HG02588 (cell line): ENCODE measurements around the gene UBE2E1.

Source experiments
- ATAC-seq: cut with Tn5 transposase; IDR thresholded peaks from one replicate; pipeline ENCODE4 v1.9.1; 2021; ENCODE audit warnings: mild to moderate bottlenecking, moderate library complexity; ENCODE audit not compliant: unreplicated experiment

Gene UBE2E1

DNA sequence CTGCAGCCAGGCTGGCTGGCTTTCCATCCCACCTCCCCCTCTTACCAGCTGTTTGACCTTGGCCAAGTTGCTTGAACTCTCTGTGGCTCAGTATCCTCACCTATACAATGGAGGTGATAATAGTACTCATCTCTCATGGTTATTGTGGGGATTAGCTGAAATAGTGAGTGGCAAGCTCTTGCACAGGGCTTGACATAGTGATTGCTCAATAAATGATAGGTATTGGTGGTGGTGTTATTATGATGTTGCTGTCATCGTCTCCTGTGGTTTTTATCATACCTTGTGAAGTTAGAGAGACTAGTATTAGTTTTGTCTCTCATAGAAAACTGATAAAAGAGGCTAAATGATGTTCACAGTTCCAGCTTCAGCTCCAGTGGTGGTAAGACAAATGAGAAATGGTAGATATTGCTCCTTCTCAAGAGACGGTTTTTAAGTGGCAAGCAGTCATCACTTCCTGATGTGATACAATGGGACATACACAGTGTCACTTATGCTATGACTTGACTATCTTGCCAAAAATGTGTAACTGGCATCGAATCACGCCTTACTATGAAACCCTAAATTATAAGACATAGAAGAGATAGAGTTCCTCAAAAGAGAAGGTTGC is 12.1 kb upstream of the UBE2E1 start:
- ATAC-seq = no peak

DNA sequence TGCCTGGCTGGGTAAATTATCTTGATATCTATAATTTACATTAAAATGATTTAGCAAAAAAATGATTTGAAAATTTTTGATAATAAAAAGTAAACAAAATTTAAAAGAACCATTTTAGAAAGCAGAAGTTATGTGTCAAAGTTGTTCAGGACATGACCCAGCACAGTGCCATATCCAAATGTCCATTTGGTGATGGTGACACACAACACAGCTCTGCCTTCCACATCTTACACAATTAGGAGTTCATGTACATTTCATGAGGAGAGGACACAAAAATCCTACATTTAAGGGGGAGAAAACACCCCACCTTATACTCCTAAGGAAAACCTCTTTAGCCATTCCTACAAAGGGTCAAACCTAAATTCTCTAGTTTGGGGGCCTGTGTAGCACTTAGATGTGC is 10.7 kb upstream of the UBE2E1 start:
- ATAC-seq = no peak

DNA sequence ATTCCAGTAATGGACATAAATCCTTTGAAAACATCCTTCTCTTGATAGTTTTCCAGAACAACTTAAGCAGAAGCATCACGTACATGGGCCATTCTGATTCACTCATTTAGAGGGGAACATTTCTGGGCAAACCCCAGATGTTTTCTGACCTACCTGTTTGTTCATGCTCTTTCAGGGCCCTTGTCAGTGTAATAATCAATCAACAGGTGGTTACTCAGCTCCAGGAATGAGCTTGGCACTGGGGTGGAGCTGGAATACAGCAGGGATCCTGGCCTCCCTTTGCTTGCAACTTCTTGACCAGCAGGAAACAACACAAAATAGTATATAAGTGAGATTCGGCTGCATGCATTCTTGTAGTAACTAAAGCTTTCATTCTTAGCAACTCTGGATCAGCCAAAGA is 9.2 kb upstream of the UBE2E1 start:
- no peak for ATAC-seq

DNA sequence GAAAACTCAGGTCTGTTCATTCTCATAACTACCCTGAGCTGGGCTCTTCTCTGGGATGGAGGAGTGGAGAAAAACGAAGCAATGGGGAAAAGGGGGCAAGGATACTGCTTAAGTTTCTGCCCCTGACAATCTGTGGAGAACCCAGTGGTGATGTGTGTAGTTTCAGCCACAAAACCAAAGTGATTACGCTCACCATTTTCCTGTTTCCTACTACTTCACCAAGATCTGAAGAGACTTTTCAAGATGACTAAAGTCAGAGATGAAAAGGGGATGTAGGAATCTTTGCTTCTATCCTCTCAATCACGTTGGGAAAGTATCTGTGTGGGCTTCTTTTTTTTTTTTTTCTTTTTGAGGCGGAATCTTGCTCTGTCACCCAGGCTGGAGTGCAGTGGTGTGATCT is 8.3 kb upstream of the UBE2E1 start:
- peak; percentile 76 for ATAC-seq

DNA sequence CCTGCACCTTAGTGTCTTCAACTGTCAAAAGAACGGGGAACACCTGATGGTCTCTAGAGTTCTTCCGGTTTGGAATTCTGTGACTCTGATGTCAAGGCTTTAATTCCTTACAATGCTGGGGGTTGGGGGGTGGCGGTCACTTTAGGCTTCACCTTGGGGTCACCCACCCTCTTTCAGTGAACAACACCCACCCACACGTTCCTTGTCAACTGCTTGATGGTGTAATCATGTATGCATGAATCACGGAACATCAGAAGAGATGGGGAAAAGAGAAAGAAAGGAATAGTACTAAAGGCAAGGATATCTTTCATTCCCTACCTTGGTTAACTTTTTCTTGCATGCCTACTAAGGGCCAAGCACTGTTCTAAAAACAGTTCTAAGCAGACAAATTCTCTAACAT is 7.3 kb upstream of the UBE2E1 start:
- no peak for ATAC-seq

DNA sequence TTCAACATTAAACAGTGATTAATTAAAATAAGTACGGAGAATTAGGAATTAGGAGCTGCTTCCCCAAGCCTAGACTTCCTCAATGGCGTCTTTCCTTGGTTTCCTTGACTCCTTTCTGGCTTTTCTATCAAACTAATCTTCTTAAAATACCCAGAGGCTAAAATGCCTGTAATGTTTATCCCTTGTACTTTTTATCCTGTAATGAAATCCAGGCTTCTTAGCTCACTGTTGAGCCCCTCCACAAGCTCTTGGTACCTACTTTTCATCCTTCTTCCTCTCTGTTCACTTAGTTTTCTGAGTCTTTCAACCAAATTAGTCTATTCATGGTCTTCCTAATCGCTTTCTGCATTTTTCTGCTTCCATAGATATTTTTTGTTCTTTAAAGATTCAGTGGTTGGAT is 6.9 kb upstream of the UBE2E1 start:
- ATAC-seq = no peak

DNA sequence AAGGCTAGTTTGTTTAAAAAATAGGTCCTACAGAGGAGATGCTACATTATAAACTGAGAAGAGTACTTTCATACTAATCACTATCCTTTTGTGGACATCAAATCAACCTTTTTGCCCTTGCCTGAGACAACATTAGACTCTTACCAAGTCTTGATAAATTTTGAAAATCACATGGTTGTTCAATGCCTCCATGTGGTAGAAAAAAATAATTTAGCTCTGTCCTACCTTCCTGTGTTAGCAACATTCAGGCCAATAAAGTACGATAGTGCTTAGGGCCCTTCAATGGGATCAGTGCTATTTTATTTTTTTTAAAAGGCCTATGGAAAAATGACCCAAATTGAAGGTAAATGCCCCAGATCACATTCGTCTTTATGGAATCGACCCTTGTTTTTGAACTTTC is 5.0 kb upstream of the UBE2E1 start:
- ATAC-seq = no peak

DNA sequence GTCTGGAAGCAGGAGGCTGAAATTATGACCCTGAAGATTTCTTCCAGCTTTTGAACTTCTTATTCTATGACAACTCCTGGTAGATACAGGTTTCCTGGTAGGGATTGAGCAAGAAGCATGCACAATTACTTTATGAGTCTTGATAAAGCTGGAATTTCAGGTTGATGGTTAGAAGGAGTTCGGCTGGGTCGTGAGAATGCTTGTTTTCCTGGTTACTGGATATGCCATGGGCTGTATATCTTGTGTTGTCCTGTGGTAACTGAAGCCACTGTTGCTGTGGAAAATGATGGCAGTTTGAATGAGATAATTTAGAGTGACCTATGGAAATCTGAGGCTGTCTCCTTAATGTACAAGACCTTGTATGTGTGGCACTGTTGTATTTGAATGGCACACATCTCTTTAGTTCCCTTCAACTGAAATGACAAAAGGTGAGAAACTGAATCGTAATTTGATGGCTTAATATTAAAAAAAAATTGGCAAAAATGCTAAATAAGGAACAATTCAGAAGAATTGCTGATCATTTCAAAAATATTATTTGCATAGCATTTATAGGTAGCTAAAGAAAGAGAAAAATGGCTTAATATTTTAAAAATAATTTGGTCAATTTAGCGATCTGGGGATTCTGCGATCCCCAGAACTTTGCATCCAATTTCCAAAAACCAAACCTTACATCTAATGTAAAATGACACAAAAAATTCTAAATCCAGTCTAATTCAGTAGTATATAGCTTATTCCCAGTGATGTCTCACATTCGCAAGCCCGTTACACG is 1.1 kb upstream of the UBE2E1 start:
- no peak for ATAC-seq

DNA sequence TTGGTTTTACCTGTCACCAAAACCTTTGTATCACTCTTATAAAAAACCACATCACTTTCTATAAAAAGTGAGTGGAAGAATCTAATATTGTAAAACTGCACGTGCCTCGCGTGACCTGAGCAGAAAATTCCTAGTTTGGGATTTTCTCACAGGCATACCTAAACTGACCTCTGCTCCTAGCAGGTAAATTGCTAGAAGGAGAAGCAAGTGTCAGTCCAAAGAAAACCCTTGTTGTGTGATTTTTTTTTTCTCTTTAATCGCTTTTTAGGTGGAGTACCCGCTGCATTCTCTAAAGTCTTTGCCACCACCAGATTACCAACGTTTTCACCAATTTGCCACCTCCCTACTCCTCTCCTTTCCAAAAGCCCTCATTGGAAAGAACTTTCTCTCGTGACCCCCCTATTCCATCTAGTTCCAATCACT is 534 bp upstream of the UBE2E1 start:
- no peak for ATAC-seq

DNA sequence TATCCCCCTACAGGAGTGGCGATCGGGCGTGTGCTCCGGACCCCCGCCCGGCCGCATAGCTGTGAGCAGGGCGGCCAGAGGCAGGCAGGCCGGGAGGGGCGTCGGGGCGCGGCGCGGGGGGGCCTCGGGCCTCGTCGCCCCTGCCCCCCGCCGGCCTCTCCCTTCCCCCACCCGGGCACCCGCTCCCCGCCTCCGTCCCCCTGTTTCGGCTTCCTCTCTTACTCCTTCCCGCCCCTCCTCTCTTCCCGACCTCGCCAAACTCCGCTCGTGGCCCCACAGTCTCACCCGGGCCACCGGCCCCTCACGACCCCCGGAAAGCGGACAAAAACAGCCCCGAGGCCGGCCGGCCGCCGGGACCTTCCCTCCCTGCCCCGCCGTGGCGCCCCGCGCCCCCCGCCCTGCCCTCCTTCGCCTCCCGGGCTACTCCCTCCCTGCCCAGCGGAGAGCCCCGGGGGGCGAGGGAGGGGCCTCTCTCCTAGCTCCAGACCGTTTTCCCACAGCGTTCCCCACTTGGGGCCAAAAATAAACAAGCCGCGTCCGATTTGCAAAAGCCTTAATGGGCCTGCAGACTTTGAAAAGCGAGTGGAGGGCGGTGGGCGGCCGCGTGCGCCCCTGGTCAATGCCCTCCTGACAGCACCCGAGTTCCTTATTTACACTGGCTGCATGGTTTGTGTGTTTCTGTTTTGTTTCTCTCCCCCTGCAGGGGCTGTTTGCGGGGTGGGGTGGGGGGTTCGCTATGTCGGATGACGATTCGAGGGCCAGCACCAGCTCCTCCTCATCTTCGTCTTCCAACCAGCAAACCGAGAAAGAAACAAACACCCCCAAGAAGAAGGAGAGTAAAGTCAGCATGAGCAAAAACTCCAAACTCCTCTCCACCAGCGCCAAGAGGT is 1.0 kb downstream of the UBE2E1 start:
- no peak for ATAC-seq

DNA sequence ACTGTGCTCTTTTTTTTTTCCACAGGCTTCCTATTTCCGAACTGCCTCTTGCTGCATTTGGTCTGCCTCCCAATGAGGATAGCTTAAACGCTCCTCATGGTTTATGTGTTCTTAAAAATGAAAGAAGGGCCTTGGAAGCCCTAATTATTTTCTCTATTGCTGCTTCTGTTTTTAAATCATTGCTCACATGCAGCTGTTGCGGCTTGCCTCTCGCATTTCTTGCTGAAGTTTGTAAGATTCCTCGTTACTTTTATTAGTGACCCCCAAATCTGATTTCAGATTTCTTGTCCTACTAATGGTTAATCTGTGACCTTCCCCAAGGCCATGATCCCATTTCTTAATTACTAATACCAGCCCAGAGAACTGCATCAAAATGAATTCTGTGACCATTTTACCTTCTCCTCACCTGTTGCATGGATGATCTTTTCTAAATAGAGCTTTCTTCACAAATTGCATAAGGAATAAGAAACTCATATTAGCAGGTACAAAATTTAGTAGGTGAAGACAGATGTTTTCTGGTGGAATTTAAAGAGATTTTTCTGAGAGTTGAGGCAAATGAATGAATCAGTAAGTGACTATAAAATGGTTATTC is 1.8 kb downstream of the UBE2E1 start:
- ATAC-seq = no peak

DNA sequence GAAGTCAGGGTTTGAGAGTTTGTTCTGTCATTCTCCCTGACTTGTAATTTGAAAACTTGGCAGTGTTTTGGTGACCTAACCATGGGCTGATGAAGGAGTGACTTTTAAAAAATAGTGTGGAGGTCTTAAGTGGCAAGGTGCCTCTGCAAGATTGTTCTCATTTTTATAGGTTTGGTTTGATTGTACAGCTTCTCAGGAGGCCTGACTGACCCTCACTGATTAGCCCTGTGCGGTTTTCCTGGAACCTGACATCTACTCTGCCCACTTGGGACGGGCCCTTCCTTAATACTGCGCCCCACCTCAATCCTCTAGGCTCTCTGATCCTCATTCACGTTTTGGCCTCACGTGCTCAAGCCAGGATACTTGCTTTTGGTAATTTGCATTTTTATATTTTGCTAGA is 2.8 kb downstream of the UBE2E1 start:
- no peak for ATAC-seq

DNA sequence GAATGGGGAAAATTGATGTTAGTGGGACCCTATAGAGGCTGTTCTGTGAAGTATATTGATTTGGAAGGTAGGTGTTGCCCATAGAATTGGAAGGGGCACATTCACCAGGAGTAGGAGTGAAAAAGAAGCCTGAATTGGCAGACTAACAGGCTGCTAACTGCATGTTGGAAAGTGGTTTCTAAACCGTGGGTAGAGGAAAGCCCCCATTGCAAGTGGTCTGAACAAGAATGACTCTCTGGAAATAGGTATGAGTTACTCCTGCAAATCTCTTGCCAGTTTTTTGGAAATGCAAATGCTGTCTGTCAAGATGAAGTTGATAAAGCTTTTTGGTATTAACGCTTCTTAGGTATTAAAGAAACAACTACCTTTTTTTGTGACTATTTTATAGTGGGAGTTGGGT is 3.5 kb downstream of the UBE2E1 start:
- ATAC-seq = no peak

DNA sequence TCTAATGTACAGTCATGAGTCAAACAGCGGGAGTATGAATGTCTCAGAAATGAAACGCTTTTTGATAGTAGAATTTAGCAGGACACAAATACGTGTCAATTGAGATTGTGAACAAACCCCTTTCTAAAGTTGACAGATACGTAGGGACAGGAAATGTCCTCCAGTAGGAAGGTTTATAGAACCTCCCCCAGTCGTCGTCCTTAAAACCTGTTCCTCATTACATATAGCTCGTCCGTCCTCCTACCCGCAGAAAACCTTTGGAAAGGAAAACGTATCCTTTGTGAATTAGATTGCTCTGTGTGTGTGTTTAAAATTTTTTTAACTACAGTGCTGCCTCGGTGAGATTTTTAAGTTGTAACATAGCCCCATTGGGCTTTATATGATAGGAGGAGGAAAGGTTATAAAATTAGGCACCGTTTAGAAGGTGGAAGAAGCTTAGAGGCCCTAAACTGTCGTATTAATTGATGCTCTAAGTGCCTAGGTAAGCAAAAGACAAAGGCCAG is 4.1 kb downstream of the UBE2E1 start:
- no peak for ATAC-seq

DNA sequence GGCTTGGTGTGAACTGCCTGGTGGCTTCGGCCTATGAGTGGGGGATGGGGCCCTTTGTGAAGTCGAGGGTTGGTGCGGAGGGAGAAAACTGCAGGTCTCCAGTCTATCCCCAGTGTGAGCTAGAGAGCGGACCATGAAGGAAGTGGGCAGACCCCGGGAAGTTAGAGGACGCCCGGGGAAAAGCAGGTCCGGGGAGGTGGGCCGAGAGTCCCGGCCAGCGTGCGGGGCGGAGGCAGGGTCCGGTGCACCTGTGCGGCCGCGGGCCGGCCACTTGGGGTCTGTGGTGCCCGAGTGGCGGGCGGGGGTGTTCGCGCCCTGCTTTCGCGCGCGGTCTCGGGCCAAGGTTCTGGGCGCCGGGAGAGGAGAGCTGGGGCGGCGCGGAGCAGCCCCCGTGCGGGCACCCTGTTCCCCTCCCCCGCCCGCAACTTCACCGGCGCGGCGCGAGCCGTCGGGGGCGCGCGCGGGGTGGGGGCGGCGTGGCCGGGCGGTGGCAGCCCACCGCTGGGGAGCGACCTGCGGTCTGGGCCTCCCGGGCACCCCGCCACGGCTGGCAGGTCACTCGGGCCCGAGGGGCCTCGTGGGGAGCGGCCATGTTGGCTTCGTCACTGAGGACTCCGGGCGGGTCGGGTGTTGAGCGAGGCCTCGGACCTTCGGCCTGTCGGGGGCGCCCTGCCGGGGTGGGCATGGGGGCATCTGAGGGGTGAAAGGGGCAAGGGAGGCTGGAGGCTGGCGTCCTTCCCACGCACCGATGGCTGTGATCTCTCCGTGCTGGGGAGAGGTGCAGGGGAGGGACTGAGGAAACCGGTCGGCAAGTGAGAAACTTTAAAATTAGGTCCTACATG is 4.8 kb downstream of the UBE2E1 start:
- peak; percentile 30 for ATAC-seq

DNA sequence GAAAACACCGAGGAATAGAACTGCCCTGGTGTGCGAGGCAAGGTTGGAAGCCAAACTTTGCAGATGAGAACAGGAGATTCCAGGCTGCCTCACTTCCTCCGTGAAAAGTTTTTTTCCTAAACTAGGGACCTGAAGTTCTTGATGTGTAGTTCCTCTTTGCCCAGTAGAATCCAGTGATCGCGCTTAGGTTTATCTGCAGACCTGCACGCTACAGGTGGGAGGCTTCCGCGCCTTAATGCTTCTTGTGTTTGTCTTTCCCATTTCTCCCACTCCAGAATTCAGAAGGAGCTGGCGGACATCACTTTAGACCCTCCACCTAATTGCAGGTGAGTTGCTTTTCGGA is 5.4 kb downstream of the UBE2E1 start:
- peak; percentile 4 for ATAC-seq

DNA sequence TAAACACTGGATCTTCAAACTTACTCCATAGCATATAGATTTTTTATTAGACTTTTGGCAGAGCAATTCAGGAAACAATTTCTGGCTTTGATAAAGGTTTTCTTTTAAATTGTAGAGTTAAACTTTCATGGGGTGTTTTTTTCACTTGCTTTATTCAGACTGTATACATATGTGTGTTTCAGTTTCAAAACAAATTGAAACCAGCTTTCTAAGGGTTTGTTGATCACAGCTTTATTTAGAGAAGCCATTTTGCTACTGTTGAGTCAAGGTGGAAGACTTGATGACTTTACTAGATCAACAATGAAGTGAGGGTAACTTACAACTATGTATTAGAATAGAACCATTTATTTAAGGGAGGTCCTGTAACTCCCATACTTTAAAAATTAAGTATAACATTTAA is 6.2 kb downstream of the UBE2E1 start:
- ATAC-seq = peak; percentile 41

DNA sequence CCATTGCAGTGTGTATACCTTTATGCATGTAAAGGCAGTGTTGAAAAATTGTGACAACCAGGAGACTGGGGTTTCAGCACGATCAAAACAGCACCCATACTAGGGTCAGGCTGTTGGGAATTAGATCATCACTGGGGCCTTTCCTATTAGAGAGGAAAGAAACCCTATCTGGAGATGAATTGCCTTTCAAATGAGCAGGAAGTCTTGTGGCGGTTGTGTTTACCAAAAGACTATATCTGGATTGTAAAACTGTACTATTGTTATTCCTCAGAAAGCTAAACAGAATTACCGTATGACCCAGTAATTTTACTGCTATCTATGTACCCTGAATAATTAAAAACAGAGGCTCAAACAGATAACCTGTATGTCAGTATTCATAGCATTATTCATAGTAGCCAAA is 10.1 kb downstream of the UBE2E1 start:
- no peak for ATAC-seq

DNA sequence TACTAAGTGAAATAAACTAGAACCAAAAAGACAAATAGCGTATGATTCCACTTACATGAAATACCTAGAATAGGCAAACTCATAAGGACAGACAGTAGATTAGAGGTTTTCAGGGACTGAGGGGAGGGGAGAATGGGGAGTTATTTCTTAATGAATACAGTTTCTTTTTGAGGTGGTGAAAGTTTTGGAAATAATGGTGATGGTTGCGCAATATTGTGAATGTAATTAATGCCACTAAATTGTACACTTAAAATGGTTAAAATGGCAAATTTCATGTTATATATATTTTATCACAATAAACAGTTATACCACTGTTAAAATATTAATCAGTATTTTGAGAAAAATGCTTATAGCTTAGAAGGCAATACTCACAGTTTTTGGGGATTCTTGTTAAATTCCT is 11.0 kb downstream of the UBE2E1 start:
- no peak for ATAC-seq

DNA sequence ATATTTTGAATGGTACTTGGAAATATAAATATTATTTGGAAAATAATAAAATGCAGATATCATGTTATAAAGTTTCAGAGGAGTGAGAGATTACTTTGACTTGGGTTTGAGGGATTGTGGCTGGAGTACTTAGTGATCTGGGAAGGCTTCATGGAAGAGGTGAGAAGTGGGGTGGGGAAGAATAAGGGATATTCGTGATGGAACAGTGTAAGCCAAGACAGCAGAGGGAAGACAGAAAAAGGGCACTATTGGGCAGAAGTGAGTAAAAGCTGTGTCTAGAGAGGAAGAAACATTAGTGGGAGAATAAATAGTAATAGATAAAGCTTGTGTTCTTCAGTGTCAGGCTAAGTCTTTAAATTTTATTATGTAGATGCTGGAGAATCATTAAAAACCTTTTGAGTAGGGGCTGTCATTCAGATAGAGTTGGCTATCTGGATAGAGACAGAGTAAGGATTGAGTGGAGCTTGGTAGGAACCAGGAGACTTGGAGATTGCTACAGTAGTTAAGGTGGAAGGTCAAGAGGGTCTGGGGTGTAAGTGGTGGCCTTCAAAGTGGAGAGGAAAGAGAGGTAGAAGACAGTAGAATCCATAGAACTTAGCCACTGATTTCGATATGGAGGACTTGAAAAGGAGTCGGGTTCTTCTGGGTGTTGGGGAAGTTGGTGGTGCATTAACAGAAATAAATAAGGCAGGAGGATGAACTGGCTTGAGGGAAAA is 11.9 kb downstream of the UBE2E1 start:
- ATAC-seq = no peak
